DND-41 (cell line): ENCODE results near the gene RAD51C.

Experiments
- CTCF ChIP-seq: IDR thresholded peaks from 2 replicates; pipeline ENCODE4 v1.5.1; 2012; ENCODE audit warnings: borderline replicate concordance, low read length, moderate library complexity, mild to moderate bottlenecking; ENCODE audit not compliant: poor library complexity, severe bottlenecking; ENCODE audit errors: extremely low read depth
- EZH2 ChIP-seq: IDR thresholded peaks from 3 replicates; pipeline ENCODE4 v1.6.1; 2012; ENCODE audit warnings: borderline replicate concordance, low read depth, mild to moderate bottlenecking, moderate library complexity, low read length, inconsistent platforms; ENCODE audit not compliant: severe bottlenecking

- TF ChIP-seq EZH2 (no peak), CTCF (no peak)
Observed at GRCh38 chr17:58699771-58700170, 7.4 kb downstream of the RAD51C start.
